ENCODE measurements around the gene ACSL1. TPM values are rescaled to one million over a fixed set of nuclear protein-coding genes. Genes with fewer than 3 reads are reported as not detected.
A peak's percentile ranks its signal among the peaks of the same experiment; 100 is the strongest.
"Not testable (repeated sequence)": the region's sequence is repeated elsewhere in the genome, so short reads cannot be mapped to it uniquely, and the experiment has no call there.

The ACSL1 gene
- total RNA-seq, 2 donors from 2014 or later, result 297 to 380 TPM

GRCh38 chr4:184744236-184744635 is 81.5 kb downstream of the ACSL1 start:
- no peak for ATAC-seq
- intact Hi-C loops (cut with DNase I), result loop anchor here in 1 of 2 donors (2.0 kb wide), 1 partner anchor 241 kb away; no protein-coding TSS in a partner anchor
- DNase-seq, result no peak

GRCh38 chr4:184743650-184744049 is 82.1 kb downstream of the ACSL1 start:
- intact Hi-C loops (cut with DNase I), result loop anchor here in 1 of 2 donors (2.0 kb wide), 1 partner anchor 241 kb away; no protein-coding TSS in a partner anchor
- DNase-seq (no peak), ATAC-seq (no peak)

- ATAC-seq; intact Hi-C loops (cut with DNase I); DNase-seq: not testable (repeated sequence)
Observed at GRCh38 chr4:184741651-184742050, 84.1 kb downstream of the ACSL1 start.

GRCh38 chr4:184740980-184741391 is 84.8 kb downstream of the ACSL1 start:
- intact Hi-C loops (cut with DNase I), result no loop called here
- DNase-seq (no peak), ATAC-seq (no peak)

GRCh38 chr4:184739575-184739974 is 86.2 kb downstream of the ACSL1 start:
- intact Hi-C loops (cut with DNase I), result loop anchor here in 1 of 2 donors (10.0 kb wide), 1 partner anchor 85 kb away; no protein-coding TSS in a partner anchor
- not testable (repeated sequence) for ATAC-seq

GRCh38 chr4:184734758-184735157 is 91.0 kb downstream of the ACSL1 start:
- ATAC-seq, result no peak
- DNase-seq, result no peak
- intact Hi-C loops (cut with DNase I), result loop anchor here in 1 of 2 donors (10.0 kb wide), 1 partner anchor 80 kb away; no protein-coding TSS in a partner anchor

More at GRCh38 chr4:184739575-184739974, 86.2 kb downstream of the ACSL1 start:
- not testable (repeated sequence) for DNase-seq

- DNase-seq, result peak; percentile 96
- peak; percentile 98 to 99 for ATAC-seq
- intact Hi-C loops (cut with DNase I), result loop anchor here in 1 of 2 donors (10.0 kb wide), 1 partner anchor 79 kb away; no protein-coding TSS in a partner anchor
Observed at GRCh38 chr4:184733654-184734524, 91.9 kb downstream of the ACSL1 start, which contains the start of gene CENPU. TSS of gene CENPU (minus strand) at chr4:184734096. CDS start at chr4:184734062, 34 bp downstream.

- ATAC-seq (no peak), DNase-seq (no peak)
- intact Hi-C loops (cut with DNase I), result loop anchor here in 1 of 2 donors (10.0 kb wide), 1 partner anchor 77 kb away; no protein-coding TSS in a partner anchor
Observed at GRCh38 chr4:184732126-184732525, 93.6 kb downstream of the ACSL1 start.

GRCh38 chr4:184731056-184731455 is 94.7 kb downstream of the ACSL1 start:
- ATAC-seq, result no peak
- DNase-seq, result no peak
- intact Hi-C loops (cut with DNase I), result loop anchor here in 1 of 2 donors (10.0 kb wide), 1 partner anchor 76 kb away; no protein-coding TSS in a partner anchor

GRCh38 chr4:184729946-184730345 is 95.8 kb downstream of the ACSL1 start:
- intact Hi-C loops (cut with DNase I), result loop anchor here in 1 of 2 donors (10.0 kb wide), 1 partner anchor 75 kb away; no protein-coding TSS in a partner anchor
- DNase-seq, result no peak
- ATAC-seq, result no peak

- ATAC-seq (no peak), DNase-seq (no peak)
- intact Hi-C loops (cut with DNase I), result no loop called here
Observed at GRCh38 chr4:184728858-184729257, 96.9 kb downstream of the ACSL1 start.

- ATAC-seq, result peak in 1 of 2 donors; percentile 22
- intact Hi-C loops (cut with DNase I), result no loop called here
- no peak for DNase-seq
Observed at GRCh38 chr4:184727430-184727829, 98.3 kb downstream of the ACSL1 start.

- no peak for ATAC-seq
- no peak for DNase-seq
- intact Hi-C loops (cut with DNase I), result no loop called here
Observed at GRCh38 chr4:184722798-184723197, 103.0 kb downstream of the ACSL1 start.

- intact Hi-C loops (cut with DNase I), result no loop called here
Observed at GRCh38 chr4:184721254-184721653, 104.5 kb downstream of the ACSL1 start.

GRCh38 chr4:184719407-184719806 is 106.4 kb downstream of the ACSL1 start:
- no peak for ATAC-seq
- intact Hi-C loops (cut with DNase I), result no loop called here

More at GRCh38 chr4:184721254-184721653, 104.5 kb downstream of the ACSL1 start:
- DNase-seq (no peak), ATAC-seq (no peak)

GRCh38 chr4:184715526-184715925 is 110.2 kb downstream of the ACSL1 start:
- intact Hi-C loops (cut with DNase I), result no loop called here
- no peak for DNase-seq
- ATAC-seq, result no peak

More at GRCh38 chr4:184719407-184719806, 106.4 kb downstream of the ACSL1 start:
- DNase-seq, result no peak

- DNase-seq (no peak), ATAC-seq (no peak)
- intact Hi-C loops (cut with DNase I), result no loop called here
Observed at GRCh38 chr4:184713887-184714286, 111.9 kb downstream of the ACSL1 start.

GRCh38 chr4:184712322-184712721 is 113.4 kb downstream of the ACSL1 start:
- ATAC-seq, result no peak

GRCh38 chr4:184706453-184706852 is 119.3 kb downstream of the ACSL1 start:
- ATAC-seq (no peak), DNase-seq (no peak)
- intact Hi-C loops (cut with DNase I), result no loop called here

More at GRCh38 chr4:184712322-184712721, 113.4 kb downstream of the ACSL1 start:
- no peak for DNase-seq
- intact Hi-C loops (cut with DNase I), result no loop called here

GRCh38 chr4:184705692-184706091 is 120.1 kb downstream of the ACSL1 start:
- DNase-seq (no peak), ATAC-seq (no peak)
- intact Hi-C loops (cut with DNase I), result no loop called here

Measured in left cardiac atrium (tissue), 4 donors.